ENCODE data around the gene FGD2.

FGD2 gene

GRCh38 chr6:36976007-36976264 is 29.5 kb upstream of the FGD2 start:
- no peak overlapping the region for H2AFZ ChIP-seq (ENCODE audit: low read length)
- H3K9me3 ChIP-seq (ENCODE audit: insufficient read depth, low read depth, low read length), result no peaks in the 10 kb centered on the region
- TF ChIP-seq EZH2phosphoT487 (IDR thresholded peaks at IDR 0.05; ENCODE audit: borderline replicate concordance), result no peak
- TF ChIP-seq CTCF (conservative IDR thresholded peaks at IDR 0.05; ENCODE audit: low read length), result no peak
- H3K4me2 ChIP-seq (ENCODE audit: low read depth, low read length, poor library complexity, severe bottlenecking), result no peak overlapping the region
- H4K20me1 ChIP-seq (ENCODE audit: insufficient read depth, low read length, poor library complexity, severe bottlenecking), result peaks cover 22% of the 10 kb centered on the region
- no peak overlapping the region for H3K4me3 ChIP-seq (ENCODE audit: low read length, poor library complexity, severe bottlenecking)
- no peak overlapping the region for H3K9ac ChIP-seq (ENCODE audit: low read depth, low read length, poor library complexity, severe bottlenecking)
- H3K79me2 ChIP-seq (ENCODE audit: insufficient read depth, low read length), result peaks cover 41% of the 10 kb centered on the region
- H3K9me2 ChIP-seq (replicated peaks; ENCODE audit: low read depth, low read length), result no peaks in the 10 kb centered on the region
- H3K4me1 ChIP-seq (ENCODE audit: insufficient read depth, low read length, poor library complexity, severe bottlenecking), result peaks cover 13% of the 10 kb centered on the region
- no peaks in the 10 kb centered on the region for H3K27me3 ChIP-seq (ENCODE audit: insufficient read depth, low read length, poor library complexity, severe bottlenecking)
- no peaks in the 10 kb centered on the region; the same call in 1 of the 2 replicates for H3F3A ChIP-seq (ENCODE audit: low read depth)
- peaks cover 77% of the 10 kb centered on the region for H3K36me3 ChIP-seq (ENCODE audit: insufficient read depth, low read length)

- Histone ChIP-seq H3K27me3 (ENCODE audit: insufficient read depth, low read length, poor library complexity, severe bottlenecking) (no peaks in the 10 kb centered on the region), H3K4me1 (ENCODE audit: insufficient read depth, low read length, poor library complexity, severe bottlenecking) (peaks cover 18% of the 10 kb centered on the region), H3K4me3 (ENCODE audit: low read length, poor library complexity, severe bottlenecking) (no peak overlapping the region), H4K20me1 (ENCODE audit: insufficient read depth, low read length, poor library complexity, severe bottlenecking) (peaks cover 27% of the 10 kb centered on the region), H3K36me3 (ENCODE audit: insufficient read depth, low read length) (peaks cover 72% of the 10 kb centered on the region), H3K9me2 (replicated peaks; ENCODE audit: low read depth, low read length) (no peaks in the 10 kb centered on the region), H2AFZ (ENCODE audit: low read length) (no peak overlapping the region), H3K4me2 (ENCODE audit: low read depth, low read length, poor library complexity, severe bottlenecking) (no peak overlapping the region), H3F3A (ENCODE audit: low read depth) (no peaks in the 10 kb centered on the region; the same call in 1 of the 2 replicates), H3K9me3 (ENCODE audit: insufficient read depth, low read depth, low read length) (no peaks in the 10 kb centered on the region), H3K9ac (ENCODE audit: low read depth, low read length, poor library complexity, severe bottlenecking) (no peak overlapping the region), H3K79me2 (ENCODE audit: insufficient read depth, low read length) (peaks cover 46% of the 10 kb centered on the region)
- TF ChIP-seq EZH2phosphoT487 (IDR thresholded peaks at IDR 0.05; ENCODE audit: borderline replicate concordance) (no peak), CTCF (conservative IDR thresholded peaks at IDR 0.05; ENCODE audit: low read length) (no peak)
Measured at GRCh38 chr6:36976509-36976908, 28.9 kb upstream of the FGD2 start.

- TF ChIP-seq EZH2phosphoT487 (IDR thresholded peaks at IDR 0.05; ENCODE audit: borderline replicate concordance) (no peak), CTCF (conservative IDR thresholded peaks at IDR 0.05; ENCODE audit: low read length) (no peak)
- Histone ChIP-seq H3K4me2 (ENCODE audit: low read depth, low read length, poor library complexity, severe bottlenecking) (no peak overlapping the region), H4K20me1 (ENCODE audit: insufficient read depth, low read length, poor library complexity, severe bottlenecking) (peaks cover 32% of the 10 kb centered on the region), H2AFZ (ENCODE audit: low read length) (no peak overlapping the region), H3K4me1 (ENCODE audit: insufficient read depth, low read length, poor library complexity, severe bottlenecking) (peaks cover 22% of the 10 kb centered on the region), H3K9ac (ENCODE audit: low read depth, low read length, poor library complexity, severe bottlenecking) (no peak overlapping the region), H3K79me2 (ENCODE audit: insufficient read depth, low read length) (peaks cover 51% of the 10 kb centered on the region), H3K36me3 (ENCODE audit: insufficient read depth, low read length) (peaks cover 67% of the 10 kb centered on the region), H3K9me2 (replicated peaks; ENCODE audit: low read depth, low read length) (no peaks in the 10 kb centered on the region), H3K27me3 (ENCODE audit: insufficient read depth, low read length, poor library complexity, severe bottlenecking) (no peaks in the 10 kb centered on the region), H3K9me3 (ENCODE audit: insufficient read depth, low read depth, low read length) (no peaks in the 10 kb centered on the region), H3F3A (ENCODE audit: low read depth) (no peaks in the 10 kb centered on the region; the same call in 1 of the 2 replicates), H3K4me3 (ENCODE audit: low read length, poor library complexity, severe bottlenecking) (no peak overlapping the region)
Measured at GRCh38 chr6:36976931-36977330, 28.5 kb upstream of the FGD2 start.

Data from Loucy (cell line).